Activated B cell treated with CpG ODN at 0.5 μM for 24 hours (primary cell): Measurements from ENCODE around the gene GNAI3. TPM values are rescaled to one million over a fixed set of nuclear protein-coding genes. Genes with fewer than 3 reads are reported as not detected.

Experiments used
- ATAC-seq: fragments of 200-7000 bp; cut with Tn5 transposase; one replicate; pipeline ENCODE4 v1.10.0; 2021; ENCODE audit warnings: low read depth, mild to moderate bottlenecking, moderate library complexity
- CTCF ChIA-PET: fragments of 350-600 bp; sonication (Branson Sonifier 250); formaldehyde crosslinking; loops from one replicate; lab custom pipeline; 2021; ENCODE audit warnings: antibody characterized with exemption; lab: Charles Lee
- POLR2A ChIA-PET: fragments of 350-600 bp; sonication (Branson Sonifier 250); formaldehyde crosslinking; loops from one replicate; lab custom pipeline; 2021; ENCODE audit warnings: antibody characterized with exemption; lab: Charles Lee
- DNase-seq: peaks from one replicate; pipeline ENCODE4 v3.0.0; 2022
- H3K27ac Mint-ChIP-seq: one replicate; pipeline ENCODE4 v1.8.0; 2020; ENCODE audit warnings: mixed read lengths
- H3K27me3 Mint-ChIP-seq: one replicate; pipeline ENCODE4 v1.8.0; 2021; ENCODE audit warnings: mixed read lengths
- H3K36me3 Mint-ChIP-seq: one replicate; pipeline ENCODE4 v1.8.0; 2021; ENCODE audit warnings: low read depth, mixed read lengths
- H3K4me1 Mint-ChIP-seq: one replicate; pipeline ENCODE4 v1.8.0; 2021; ENCODE audit warnings: mixed read lengths
- H3K4me3 Mint-ChIP-seq: one replicate; pipeline ENCODE4 v1.8.0; 2020; ENCODE audit warnings: mild to moderate bottlenecking, mixed read lengths
- H3K9me3 Mint-ChIP-seq: one replicate; pipeline ENCODE4 v1.8.0; 2020; ENCODE audit warnings: mixed read lengths
- intact Hi-C: fragments of 100-400 bp; cut with micrococcal nuclease; formaldehyde crosslinking; loops from one replicate; pipeline ENCODE4 v1.15.1; 2024
- total RNA-seq: library from RNA; stranded (reverse); gene quantifications from 2 replicates; pipeline ENCODE4 v1.2.3, GENCODE V29; 2022
- TF ChIP-seq, protein P1 (sequence below): fragments of 200-600 bp; IDR thresholded peaks from one replicate; pipeline ENCODE4 v1.8.0; 2022; ENCODE audit warnings: antibody characterized with exemption, mild to moderate bottlenecking

GNAI3 gene
- total RNA-seq, 1 donor from 2014 or later, result 8.4 TPM

GRCh38 chr1:109623601-109624161, 75.3 kb downstream of the GNAI3 start:
- ChIA-PET CTCF (interaction anchor here (0.9 to 4.8 kb wide), 3 partner anchors 17 to 130 kb away, joined by 3 to 19 read pairs (median 6); partner anchors contain the start of gene CYB561D1), POLR2A (interaction anchor here (0.9 to 2.4 kb wide), 5 partner anchors 8 to 77 kb away, joined by 3 to 18 read pairs (median 7); partner anchors contain the start of genes GNAI3 and GSTM4)
- no peak for DNase-seq
- Mint-ChIP-seq H3K27ac (peak overlapping the region; percentile 79), H3K4me3 (peak overlapping the region; percentile 71), H3K4me1 (peaks cover 63% of the 10 kb centered on the region), H3K36me3 (peaks cover 35% of the 10 kb centered on the region), H3K27me3 (no peaks in the 10 kb centered on the region), H3K9me3 (no peaks in the 10 kb centered on the region)
- no peak for ATAC-seq
- intact Hi-C loops, result loop anchor here (1.0 to 10.0 kb wide), 3 partner anchors 17 to 511 kb away; partner anchors contain the start of genes ELAPOR1 and PSMA5
- TF ChIP-seq, protein P1, sequence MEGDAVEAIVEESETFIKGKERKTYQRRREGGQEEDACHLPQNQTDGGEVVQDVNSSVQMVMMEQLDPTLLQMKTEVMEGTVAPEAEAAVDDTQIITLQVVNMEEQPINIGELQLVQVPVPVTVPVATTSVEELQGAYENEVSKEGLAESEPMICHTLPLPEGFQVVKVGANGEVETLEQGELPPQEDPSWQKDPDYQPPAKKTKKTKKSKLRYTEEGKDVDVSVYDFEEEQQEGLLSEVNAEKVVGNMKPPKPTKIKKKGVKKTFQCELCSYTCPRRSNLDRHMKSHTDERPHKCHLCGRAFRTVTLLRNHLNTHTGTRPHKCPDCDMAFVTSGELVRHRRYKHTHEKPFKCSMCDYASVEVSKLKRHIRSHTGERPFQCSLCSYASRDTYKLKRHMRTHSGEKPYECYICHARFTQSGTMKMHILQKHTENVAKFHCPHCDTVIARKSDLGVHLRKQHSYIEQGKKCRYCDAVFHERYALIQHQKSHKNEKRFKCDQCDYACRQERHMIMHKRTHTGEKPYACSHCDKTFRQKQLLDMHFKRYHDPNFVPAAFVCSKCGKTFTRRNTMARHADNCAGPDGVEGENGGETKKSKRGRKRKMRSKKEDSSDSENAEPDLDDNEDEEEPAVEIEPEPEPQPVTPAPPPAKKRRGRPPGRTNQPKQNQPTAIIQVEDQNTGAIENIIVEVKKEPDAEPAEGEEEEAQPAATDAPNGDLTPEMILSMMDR, result no peak

GRCh38 chr1:109624201-109625010, 76.0 kb downstream of the GNAI3 start:
- Mint-ChIP-seq H3K27me3 (no peaks in the 10 kb centered on the region), H3K9me3 (no peaks in the 10 kb centered on the region), H3K27ac (peak overlapping the region; percentile 79), H3K36me3 (peaks cover 42% of the 10 kb centered on the region), H3K4me3 (peak overlapping the region; percentile 71), H3K4me1 (peaks cover 55% of the 10 kb centered on the region)
- POLR2A ChIA-PET, result interaction anchor here (0.7 to 2.4 kb wide), 6 partner anchors 8 to 360 kb away, joined by 3 to 18 read pairs (median 6); partner anchors contain the start of genes AHCYL1, GNAI3 and GSTM4
- TF ChIP-seq, protein P1, result no peak
- DNase-seq, result peak; percentile 55
- intact Hi-C loops, result loop anchor here (1.0 to 10.0 kb wide), 3 partner anchors 16 to 512 kb away; partner anchors contain the start of genes ELAPOR1 and PSMA5
- CTCF ChIA-PET, result interaction anchor here (0.9 to 4.8 kb wide), 4 partner anchors 16 to 131 kb away, joined by 3 to 19 read pairs (median 4); partner anchors contain the start of gene CYB561D1
- peak; percentile 58 for ATAC-seq

GRCh38 chr1:109625176-109625575, 76.8 kb downstream of the GNAI3 start:
- ChIA-PET POLR2A (interaction anchor here (1.4 to 2.4 kb wide), 2 partner anchors 15 to 77 kb away, joined by 7 to 18 read pairs; partner anchors contain the start of gene GNAI3), CTCF (interaction anchor here (0.9 to 4.8 kb wide), 3 partner anchors 16 to 79 kb away, joined by 3 to 19 read pairs (median 4); no protein-coding TSS in a partner anchor)
- Mint-ChIP-seq H3K4me3 (no peak overlapping the region), H3K36me3 (peaks cover 46% of the 10 kb centered on the region), H3K4me1 (peaks cover 50% of the 10 kb centered on the region), H3K27me3 (no peaks in the 10 kb centered on the region), H3K27ac (peak overlapping the region; percentile 72), H3K9me3 (no peaks in the 10 kb centered on the region)
- TF ChIP-seq, protein P1, result no peak
- ATAC-seq, result no peak
- intact Hi-C loops, result loop anchor here (10.0 kb wide), 1 partner anchor 200 kb away; the partner anchor contains the start of gene PSMA5
- DNase-seq, result no peak

DNA sequence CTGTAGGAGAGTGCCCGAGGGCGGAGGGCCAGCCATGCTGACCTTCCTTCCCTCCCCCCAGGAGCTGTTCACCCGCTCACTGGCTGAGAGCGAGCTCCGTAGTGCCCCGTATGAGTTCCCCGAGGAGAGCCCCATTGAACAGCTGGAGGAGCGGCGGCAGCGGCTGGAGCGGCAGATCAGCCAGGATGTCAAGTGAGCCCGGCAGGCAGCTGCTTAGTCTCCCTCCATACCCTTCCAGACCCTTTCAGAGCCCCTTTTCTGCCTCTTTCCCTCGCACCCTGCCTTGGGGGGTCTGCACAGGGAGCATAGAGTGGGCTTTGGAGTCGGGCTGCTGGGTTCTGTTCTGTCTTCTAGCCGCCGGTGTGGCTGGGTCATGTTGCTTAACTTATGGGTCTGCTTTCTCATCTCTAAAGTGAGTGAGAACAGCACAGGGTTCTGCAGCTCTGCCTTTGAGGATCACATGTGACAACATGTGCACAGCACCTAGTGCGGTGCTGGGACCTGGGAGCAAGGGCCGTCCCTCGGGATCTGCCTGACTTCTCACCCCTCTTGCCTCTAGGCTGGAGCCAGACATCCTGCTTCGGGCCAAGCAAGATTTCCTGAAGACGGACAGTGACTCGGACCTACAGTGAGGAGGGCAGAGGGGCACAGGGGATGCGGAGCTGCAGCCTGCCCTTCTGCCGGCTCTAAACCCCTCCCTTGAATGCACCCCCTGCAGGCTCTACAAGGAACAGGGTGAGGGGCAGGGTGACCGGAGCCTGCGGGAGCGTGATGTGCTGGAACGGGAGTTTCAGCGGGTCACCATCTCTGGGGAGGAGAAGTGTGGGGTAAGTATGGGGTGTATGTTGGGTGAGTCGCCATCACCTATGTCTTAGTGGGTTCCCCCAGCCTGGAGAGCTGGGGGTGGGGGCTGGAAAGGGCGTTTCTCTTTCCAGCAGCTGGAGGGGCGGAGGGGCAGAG, 77.5 kb downstream of the GNAI3 start:
- H3K4me3 Mint-ChIP-seq, result no peak overlapping the region
- intact Hi-C loops, result loop anchor here (10.0 kb wide), 1 partner anchor 201 kb away; the partner anchor contains the start of gene PSMA5
- POLR2A ChIA-PET, result interaction anchor here (2.4 kb wide), 1 partner anchor 77 kb away, joined by 18 read pairs; the partner anchor contains the start of gene GNAI3

More for the DNA sequence above, 77.5 kb downstream of the GNAI3 start:
- H3K27ac Mint-ChIP-seq, result peak overlapping the region; percentile 72
- no peak for DNase-seq
- CTCF ChIA-PET, result interaction anchor here (1.3 to 4.8 kb wide), 2 partner anchors 15 to 80 kb away, joined by 4 to 19 read pairs; no protein-coding TSS in a partner anchor
- H3K36me3 Mint-ChIP-seq, result peaks cover 50% of the 10 kb centered on the region
- no peaks in the 10 kb centered on the region for H3K9me3 Mint-ChIP-seq
- ATAC-seq, result no peak
- H3K4me1 Mint-ChIP-seq, result peaks cover 48% of the 10 kb centered on the region
- TF ChIP-seq, protein P1, result no peak
- H3K27me3 Mint-ChIP-seq, result no peaks in the 10 kb centered on the region
